Measurements from ENCODE around the gene USP17L29. TPM values are rescaled to one million over a fixed set of nuclear protein-coding genes. Genes with fewer than 3 reads are reported as not detected.
"Not testable (repeated sequence)": the region's sequence is repeated elsewhere in the genome, so short reads cannot be mapped to it uniquely, and the experiment has no call there.

The USP17L29 gene, protein sequence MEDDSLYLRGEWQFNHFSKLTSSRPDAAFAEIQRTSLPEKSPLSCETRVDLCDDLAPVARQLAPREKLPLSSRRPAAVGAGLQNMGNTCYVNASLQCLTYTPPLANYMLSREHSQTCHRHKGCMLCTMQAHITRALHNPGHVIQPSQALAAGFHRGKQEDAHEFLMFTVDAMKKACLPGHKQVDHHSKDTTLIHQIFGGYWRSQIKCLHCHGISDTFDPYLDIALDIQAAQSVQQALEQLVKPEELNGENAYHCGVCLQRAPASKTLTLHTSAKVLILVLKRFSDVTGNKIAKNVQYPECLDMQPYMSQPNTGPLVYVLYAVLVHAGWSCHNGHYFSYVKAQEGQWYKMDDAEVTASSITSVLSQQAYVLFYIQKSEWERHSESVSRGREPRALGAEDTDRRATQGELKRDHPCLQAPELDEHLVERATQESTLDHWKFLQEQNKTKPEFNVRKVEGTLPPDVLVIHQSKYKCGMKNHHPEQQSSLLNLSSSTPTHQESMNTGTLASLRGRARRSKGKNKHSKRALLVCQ
- total RNA-seq: not detected
- long read RNA-seq: 0 reads

DNA sequence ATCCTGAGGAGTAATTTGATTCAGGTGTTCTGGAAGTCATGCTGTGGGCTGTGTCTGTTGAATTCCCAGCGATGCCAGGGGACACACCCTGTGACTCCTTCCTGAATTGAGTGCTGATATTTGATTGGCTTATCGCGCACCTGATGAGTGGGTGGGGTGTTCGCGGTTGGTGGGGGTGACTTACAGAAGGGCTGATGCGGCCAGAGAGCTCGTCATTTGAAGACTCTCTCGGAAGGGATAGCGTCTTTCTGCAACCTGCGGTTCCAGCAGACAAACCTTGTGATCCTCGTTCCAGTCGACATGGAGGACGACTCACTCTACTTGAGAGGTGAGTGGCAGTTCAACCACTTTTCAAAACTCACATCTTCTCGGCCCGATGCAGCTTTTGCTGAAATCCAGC is at the start of gene USP17L29:
TSS of gene USP17L29 (plus strand) at position 301 of the 400 bp plus-strand sequence. CDS start at position 301, 0 bp downstream.
- intact Hi-C loops (cut with DNase I); DNase-seq (ENCODE audit: missing footprints); ATAC-seq: not testable (repeated sequence)

DNA sequence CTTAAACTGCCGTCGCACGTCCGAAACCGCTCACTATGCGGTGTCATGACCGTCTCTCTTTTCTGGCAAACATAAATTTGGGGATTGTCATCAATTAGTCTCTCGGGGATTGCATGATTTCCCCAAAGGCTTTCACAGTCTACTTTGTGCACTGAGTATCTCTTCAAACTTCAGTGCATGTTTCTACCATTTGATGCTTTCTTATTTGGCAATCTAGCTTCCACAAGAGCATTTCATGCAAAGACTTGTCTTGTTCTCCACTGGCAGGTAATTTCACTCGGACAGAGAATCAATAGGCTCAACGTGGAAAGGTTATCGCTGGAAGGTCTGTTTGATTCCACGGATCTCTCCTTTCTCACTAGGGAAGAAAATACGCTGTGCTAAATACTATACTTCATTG is 29.2 kb upstream of the USP17L29 start:
- intact Hi-C loops (cut with DNase I); DNase-seq (ENCODE audit: missing footprints); ATAC-seq: not testable (repeated sequence)

DNA sequence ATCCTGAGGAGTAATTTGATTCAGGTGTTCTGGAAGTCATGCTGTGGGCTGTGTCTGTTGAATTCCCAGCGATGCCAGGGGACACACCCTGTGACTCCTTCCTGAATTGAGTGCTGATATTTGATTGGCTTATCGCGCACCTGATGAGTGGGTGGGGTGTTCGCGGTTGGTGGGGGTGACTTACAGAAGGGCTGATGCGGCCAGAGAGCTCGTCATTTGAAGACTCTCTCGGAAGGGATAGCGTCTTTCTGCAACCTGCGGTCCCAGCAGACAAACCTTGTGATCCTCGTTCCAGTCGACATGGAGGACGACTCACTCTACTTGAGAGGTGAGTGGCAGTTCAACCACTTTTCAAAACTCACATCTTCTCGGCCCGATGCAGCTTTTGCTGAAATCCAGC is 28.6 kb upstream of the USP17L29 start, which contains the start of gene USP17L24:
TSS of gene USP17L24 (plus strand) at position 301 of the 400 bp plus-strand sequence. CDS start at position 301, 0 bp downstream.
- intact Hi-C loops (cut with DNase I); ATAC-seq: not testable (repeated sequence)

DNA sequence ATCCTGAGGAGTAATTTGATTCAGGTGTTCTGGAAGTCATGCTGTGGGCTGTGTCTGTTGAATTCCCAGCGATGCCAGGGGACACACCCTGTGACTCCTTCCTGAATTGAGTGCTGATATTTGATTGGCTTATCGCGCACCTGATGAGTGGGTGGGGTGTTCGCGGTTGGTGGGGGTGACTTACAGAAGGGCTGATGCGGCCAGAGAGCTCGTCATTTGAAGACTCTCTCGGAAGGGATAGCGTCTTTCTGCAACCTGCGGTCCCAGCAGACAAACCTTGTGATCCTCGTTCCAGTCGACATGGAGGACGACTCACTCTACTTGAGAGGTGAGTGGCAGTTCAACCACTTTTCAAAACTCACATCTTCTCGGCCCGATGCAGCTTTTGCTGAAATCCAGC is 23.8 kb upstream of the USP17L29 start, which contains the start of gene USP17L25:
TSS of gene USP17L25 (plus strand) at position 301 of the 400 bp plus-strand sequence. CDS start at position 301, 0 bp downstream.
- intact Hi-C loops (cut with DNase I); DNase-seq (ENCODE audit: missing footprints); ATAC-seq: not testable (repeated sequence)

More for the DNA sequence above, 28.6 kb upstream of the USP17L29 start, which contains the start of gene USP17L24:
- DNase-seq (ENCODE audit: missing footprints): not testable (repeated sequence)

DNA sequence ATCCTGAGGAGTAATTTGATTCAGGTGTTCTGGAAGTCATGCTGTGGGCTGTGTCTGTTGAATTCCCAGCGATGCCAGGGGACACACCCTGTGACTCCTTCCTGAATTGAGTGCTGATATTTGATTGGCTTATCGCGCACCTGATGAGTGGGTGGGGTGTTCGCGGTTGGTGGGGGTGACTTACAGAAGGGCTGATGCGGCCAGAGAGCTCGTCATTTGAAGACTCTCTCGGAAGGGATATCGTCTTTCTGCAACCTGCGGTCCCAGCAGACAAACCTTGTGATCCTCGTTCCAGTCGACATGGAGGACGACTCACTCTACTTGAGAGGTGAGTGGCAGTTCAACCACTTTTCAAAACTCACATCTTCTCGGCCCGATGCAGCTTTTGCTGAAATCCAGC is 19.1 kb upstream of the USP17L29 start, which contains the start of gene USP17L26:
TSS of gene USP17L26 (plus strand) at position 301 of the 400 bp plus-strand sequence. CDS start at position 301, 0 bp downstream.
- DNase-seq (ENCODE audit: missing footprints); ATAC-seq; intact Hi-C loops (cut with DNase I): not testable (repeated sequence)

DNA sequence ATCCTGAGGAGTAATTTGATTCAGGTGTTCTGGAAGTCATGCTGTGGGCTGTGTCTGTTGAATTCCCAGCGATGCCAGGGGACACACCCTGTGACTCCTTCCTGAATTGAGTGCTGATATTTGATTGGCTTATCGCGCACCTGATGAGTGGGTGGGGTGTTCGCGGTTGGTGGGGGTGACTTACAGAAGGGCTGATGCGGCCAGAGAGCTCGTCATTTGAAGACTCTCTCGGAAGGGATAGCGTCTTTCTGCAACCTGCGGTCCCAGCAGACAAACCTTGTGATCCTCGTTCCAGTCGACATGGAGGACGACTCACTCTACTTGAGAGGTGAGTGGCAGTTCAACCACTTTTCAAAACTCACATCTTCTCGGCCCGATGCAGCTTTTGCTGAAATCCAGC is 14.3 kb upstream of the USP17L29 start, which contains the start of gene USP17L5:
TSS of gene USP17L5 (plus strand) at position 301 of the 400 bp plus-strand sequence. CDS start at position 301, 0 bp downstream.
- intact Hi-C loops (cut with DNase I); DNase-seq (ENCODE audit: missing footprints); ATAC-seq: not testable (repeated sequence)

DNA sequence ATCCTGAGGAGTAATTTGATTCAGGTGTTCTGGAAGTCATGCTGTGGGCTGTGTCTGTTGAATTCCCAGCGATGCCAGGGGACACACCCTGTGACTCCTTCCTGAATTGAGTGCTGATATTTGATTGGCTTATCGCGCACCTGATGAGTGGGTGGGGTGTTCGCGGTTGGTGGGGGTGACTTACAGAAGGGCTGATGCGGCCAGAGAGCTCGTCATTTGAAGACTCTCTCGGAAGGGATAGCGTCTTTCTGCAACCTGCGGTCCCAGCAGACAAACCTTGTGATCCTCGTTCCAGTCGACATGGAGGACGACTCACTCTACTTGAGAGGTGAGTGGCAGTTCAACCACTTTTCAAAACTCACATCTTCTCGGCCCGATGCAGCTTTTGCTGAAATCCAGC is 9.6 kb upstream of the USP17L29 start, which contains the start of gene USP17L27:
TSS of gene USP17L27 (plus strand) at position 301 of the 400 bp plus-strand sequence. CDS start at position 301, 0 bp downstream.
- intact Hi-C loops (cut with DNase I); ATAC-seq; DNase-seq (ENCODE audit: missing footprints): not testable (repeated sequence)

DNA sequence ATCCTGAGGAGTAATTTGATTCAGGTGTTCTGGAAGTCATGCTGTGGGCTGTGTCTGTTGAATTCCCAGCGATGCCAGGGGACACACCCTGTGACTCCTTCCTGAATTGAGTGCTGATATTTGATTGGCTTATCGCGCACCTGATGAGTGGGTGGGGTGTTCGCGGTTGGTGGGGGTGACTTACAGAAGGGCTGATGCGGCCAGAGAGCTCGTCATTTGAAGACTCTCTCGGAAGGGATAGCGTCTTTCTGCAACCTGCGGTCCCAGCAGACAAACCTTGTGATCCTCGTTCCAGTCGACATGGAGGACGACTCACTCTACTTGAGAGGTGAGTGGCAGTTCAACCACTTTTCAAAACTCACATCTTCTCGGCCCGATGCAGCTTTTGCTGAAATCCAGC is 4.8 kb upstream of the USP17L29 start, which contains the start of gene USP17L28:
TSS of gene USP17L28 (plus strand) at position 301 of the 400 bp plus-strand sequence. CDS start at position 301, 0 bp downstream.
- DNase-seq (ENCODE audit: missing footprints); intact Hi-C loops (cut with DNase I): not testable (repeated sequence)

DNA sequence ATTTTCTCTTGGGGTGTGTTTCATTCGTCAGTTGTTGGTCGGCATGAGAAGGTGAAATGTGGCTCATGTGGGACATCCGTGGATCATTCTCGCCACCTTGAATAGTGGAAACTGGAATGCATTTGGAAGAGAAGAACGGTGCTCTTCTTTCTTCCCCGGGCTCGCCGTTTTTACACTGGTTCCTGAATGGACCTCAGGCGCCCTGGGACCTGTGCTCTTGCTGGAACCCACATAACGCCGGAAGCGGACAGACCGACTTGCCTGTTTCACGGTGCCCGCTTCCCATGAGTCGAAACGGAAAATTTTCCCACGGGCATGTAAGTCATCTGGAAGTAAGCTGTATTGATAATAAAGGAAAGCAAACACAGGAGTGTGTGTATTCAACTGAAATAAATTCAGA is 2.6 kb upstream of the USP17L29 start:
- ATAC-seq; DNase-seq (ENCODE audit: missing footprints): not testable (repeated sequence)

More for the DNA sequence above, 4.8 kb upstream of the USP17L29 start, which contains the start of gene USP17L28:
- not testable (repeated sequence) for ATAC-seq

DNA sequence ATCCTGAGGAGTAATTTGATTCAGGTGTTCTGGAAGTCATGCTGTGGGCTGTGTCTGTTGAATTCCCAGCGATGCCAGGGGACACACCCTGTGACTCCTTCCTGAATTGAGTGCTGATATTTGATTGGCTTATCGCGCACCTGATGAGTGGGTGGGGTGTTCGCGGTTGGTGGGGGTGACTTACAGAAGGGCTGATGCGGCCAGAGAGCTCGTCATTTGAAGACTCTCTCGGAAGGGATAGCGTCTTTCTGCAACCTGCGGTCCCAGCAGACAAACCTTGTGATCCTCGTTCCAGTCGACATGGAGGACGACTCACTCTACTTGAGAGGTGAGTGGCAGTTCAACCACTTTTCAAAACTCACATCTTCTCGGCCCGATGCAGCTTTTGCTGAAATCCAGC is 9.4 kb downstream of the USP17L29 start, which contains the start of gene USP17L30:
TSS of gene USP17L30 (plus strand) at position 301 of the 400 bp plus-strand sequence. CDS start at position 301, 0 bp downstream.
- ATAC-seq; DNase-seq (ENCODE audit: missing footprints); intact Hi-C loops (cut with DNase I): not testable (repeated sequence)

More for the DNA sequence above, 2.6 kb upstream of the USP17L29 start:
- intact Hi-C loops (cut with DNase I): not testable (repeated sequence)

DNA sequence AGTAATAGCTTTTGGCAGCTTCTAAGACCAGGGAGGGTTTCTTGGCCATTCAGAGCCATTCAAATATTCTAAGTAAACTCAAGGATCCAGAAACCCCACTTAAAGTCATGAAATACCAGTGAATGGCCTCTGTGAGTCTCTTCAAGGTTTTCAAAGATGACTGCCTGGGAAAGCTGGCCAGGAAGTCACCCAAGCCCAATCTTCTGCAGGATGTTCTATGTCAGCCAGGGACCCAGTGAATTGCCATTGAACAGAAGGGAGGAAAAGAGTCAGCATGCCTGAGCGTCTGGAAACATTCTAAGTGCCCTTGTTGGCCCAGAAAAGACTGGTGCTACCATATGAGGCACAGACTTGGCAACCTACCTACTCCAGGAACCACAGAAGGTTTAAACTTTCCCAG is 26.4 kb downstream of the USP17L29 start:
- intact Hi-C loops (cut with DNase I); ATAC-seq: not testable (repeated sequence)

DNA sequence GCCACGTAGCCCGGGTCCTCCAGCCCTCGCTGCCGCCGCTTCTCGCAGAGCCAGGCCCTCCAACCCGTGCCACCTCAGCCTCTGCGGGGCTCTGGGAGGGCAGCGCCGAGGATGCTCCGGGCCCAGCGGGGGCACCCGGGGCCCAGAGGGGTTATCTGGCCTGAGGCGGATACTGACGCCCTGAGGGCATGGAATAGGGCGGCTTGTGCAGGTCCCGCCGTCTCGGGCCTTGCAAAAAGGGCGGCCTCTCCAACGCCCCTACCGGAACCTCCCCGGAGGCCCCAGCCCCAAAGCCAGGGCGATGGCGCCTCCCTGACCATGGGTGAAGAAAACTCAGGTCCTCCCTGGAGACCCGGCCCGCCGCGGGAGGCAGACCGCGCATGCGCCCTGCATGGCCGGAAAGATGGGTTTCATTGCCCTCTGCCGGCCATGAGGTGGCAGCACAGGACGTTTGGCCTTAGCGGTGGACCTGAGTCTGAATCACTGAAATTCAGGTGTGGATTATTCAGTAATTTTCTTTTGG is 27.6 kb downstream of the USP17L29 start:
- ATAC-seq; intact Hi-C loops (cut with DNase I): not testable (repeated sequence)
- peak; percentile 67 for DNase-seq (ENCODE audit: missing footprints)

More for the DNA sequence above, 26.4 kb downstream of the USP17L29 start:
- not testable (repeated sequence) for DNase-seq (ENCODE audit: missing footprints)

DNA sequence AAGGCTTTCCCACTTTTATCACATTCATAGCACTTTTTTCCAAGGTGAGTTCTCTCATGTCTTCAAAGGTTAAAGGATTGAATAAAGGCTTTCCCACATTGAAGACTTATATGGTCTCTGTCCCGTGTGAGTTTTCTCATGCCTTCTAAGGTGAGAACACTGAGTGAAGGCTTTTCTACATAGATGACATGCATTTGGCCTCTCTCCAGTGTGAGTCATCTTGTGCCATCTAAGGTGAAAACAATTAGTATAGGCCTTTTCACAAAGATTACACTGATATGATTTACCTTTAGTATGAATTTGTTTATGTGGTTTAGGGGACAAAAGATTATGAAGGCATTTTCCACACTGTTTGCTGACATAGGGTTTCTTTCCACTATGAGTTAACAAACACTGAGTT is 30.7 kb downstream of the USP17L29 start:
- no peak for ATAC-seq
- intact Hi-C loops (cut with DNase I): no loop called here
- DNase-seq (ENCODE audit: missing footprints): no peak

DNA sequence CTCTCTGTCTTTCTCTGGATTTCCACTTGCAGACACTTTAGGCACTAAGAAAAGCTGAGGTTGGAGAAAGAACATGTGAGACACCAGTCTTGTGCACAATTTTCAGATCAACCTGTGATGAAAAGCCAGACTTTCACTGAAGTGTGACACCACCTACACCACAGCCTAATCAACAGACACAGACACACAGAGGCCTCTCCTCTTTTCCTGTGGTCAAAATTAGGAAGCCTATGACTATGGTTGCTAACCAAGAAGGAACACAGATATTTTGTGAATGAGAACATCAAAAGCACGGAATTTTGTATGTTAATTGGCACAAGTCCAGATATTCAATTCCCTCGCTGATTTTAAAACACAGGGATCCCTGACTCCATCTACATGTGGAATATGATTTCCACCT is 35.6 kb downstream of the USP17L29 start:
- DNase-seq (ENCODE audit: missing footprints); intact Hi-C loops (cut with DNase I); ATAC-seq: not testable (repeated sequence)
